ENCODE data around the gene PDE6A. TPM values are rescaled to one million over a fixed set of nuclear protein-coding genes. Genes with fewer than 3 reads are reported as not detected.

The PDE6A gene
- total RNA-seq (2022; extraction: Qiagen RNA extraction): 0.22 to 0.37 TPM (median 0.29 TPM) in 5 replicates

DNA sequence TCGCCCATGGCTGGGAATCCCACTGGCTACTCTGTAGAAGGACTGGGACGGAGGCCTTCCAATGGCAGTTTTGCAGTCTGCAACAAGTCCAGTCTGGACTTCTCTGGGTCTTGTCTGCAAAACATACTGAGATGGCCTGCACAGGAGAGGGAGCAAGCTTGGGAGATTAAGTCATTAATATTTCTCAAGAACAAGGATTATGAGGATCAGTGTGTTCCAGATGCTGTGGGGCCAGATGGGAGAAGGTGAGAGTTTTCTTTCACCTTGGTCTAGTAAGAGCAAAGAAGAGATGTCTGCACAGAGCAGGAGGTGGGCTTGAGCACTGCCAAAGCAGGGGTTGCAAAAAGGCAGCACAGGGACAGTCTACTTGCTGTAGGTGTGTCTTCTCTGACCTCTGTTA lies at the start of gene PDE6A:
Gene PDE6A, minus strand, starts transcription at position 128 of the 400 bp plus-strand sequence. Its CDS starts 120 bp downstream, at position 8.

DNA sequence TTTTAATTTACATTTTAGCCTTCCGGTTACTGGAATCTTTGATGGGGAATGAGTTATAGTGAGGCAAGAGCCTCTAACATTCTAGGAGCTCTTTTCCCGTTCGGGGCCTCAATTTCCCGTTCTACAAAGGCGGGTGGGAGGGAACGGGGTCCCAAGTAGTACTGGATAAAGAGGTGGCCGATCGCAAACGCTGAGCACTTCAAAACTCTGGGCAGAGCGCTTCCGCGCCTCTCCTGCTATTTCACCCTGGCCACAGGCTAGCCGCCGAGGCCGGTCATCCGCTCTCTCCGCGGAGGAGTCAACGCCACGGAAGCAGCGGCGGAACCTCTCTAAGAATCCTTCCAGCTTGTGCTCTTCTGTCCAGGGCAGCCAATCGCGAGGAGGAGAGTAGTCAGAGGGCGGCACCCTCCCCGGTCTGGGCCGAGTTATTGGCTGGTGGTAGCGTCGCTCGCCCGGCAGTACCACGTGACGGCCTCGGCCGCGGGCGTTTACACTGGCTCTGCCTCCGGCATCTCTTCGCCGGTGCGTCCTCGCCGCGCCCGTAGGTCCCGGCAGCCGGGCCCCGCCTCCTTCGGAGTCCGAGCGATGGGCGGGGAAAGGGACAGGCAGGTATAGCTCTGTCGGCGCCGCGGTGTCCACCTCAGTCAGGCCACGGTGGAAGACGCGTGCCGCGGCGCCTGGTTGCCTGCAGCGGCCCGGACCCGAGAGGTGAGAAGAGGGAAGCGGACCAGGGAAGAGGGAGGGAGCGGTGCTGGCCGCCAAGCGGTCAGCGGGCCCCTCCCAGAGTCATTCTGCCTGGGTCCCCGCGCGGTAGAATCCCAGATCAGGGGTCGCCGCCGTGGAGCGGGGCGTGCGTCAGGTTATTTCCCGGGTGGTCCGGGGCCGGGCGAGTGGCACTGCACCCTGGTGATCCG lies 15.9 kb upstream of the PDE6A start, which contains the start of gene SLC26A2:
Gene SLC26A2, plus strand, starts transcription at position 487 of the 914 bp plus-strand sequence. CDS start 16,895 bp downstream, outside the sequence.

Other genes with a start within 250 kb of the PDE6A start
- 6.1 to 7.7 TPM (median 6.7 TPM) in 5 replicates for gene PPARGC1B, start 214.5 kb downstream of the PDE6A start, total RNA-seq (2022; extraction: Qiagen RNA extraction)
- gene SLC26A2, start 16.0 kb upstream of the PDE6A start, total RNA-seq (2022; extraction: Qiagen RNA extraction): 46.0 to 63.2 TPM (median 59.8 TPM) in 5 replicates
- 5.0 to 6.1 TPM (median 5.3 TPM) in 5 replicates for gene TIGD6, start 55.9 kb upstream of the PDE6A start, total RNA-seq (2022; extraction: Qiagen RNA extraction)
- 30.6 to 34.7 TPM (median 32.9 TPM) in 5 replicates for gene HMGXB3, start 55.9 kb upstream of the PDE6A start, total RNA-seq (2022; extraction: Qiagen RNA extraction)
- 0.15 to 0.31 TPM (median 0.20 TPM) in 5 replicates for gene CSF1R, start 141.8 kb upstream of the PDE6A start, total RNA-seq (2022; extraction: Qiagen RNA extraction)
- 0.11 to 0.80 TPM (median 0.22 TPM) in 5 replicates for gene PDGFRB, start 211.1 kb upstream of the PDE6A start, total RNA-seq (2022; extraction: Qiagen RNA extraction)
- 0.06 to 0.07 TPM in 2 of 5 replicates, not detected in the others for gene CDX1, start 222.0 kb upstream of the PDE6A start, total RNA-seq (2022; extraction: Qiagen RNA extraction)
- 0.02 to 0.03 TPM in 2 of 5 replicates, not detected in the others for gene SLC6A7, start 245.3 kb upstream of the PDE6A start, total RNA-seq (2022; extraction: Qiagen RNA extraction)